Testis (tissue), 3 donors: Measurements from ENCODE around the gene ZNRF2. TPM values are rescaled to one million over a fixed set of nuclear protein-coding genes. Genes with fewer than 3 reads are reported as not detected.

Experiments used
- DNase-seq: peaks from one replicate; pipeline ENCODE4 v3.0.0-alpha.2; 2019
- H3K27ac ChIP-seq, 2 donors: fragments of 200-600 bp; sonication (generic); one replicate each; pipeline ENCODE4 v1.5.1; 2019
- H3K27me3 ChIP-seq: fragments of 200-600 bp; sonication (generic); one replicate; pipeline ENCODE4 v1.5.1; 2019
- H3K36me3 ChIP-seq: fragments of 200-600 bp; sonication (generic); one replicate; pipeline ENCODE4 v1.5.1; 2017; ENCODE audit warnings: low read depth; ENCODE audit errors: missing control alignments
- H3K4me1 ChIP-seq: fragments of 200-600 bp; sonication (generic); one replicate; pipeline ENCODE4 v1.5.1; 2019
- H3K4me3 ChIP-seq, 2 donors: fragments of 200-600 bp; sonication (generic); one replicate each; pipeline ENCODE4 v1.5.1; 2017 to 2019
- H3K9me3 ChIP-seq: fragments of 200-600 bp; sonication (generic); one replicate; pipeline ENCODE4 v1.5.1; 2017
- CTCF ChIP-seq, 3 experiments: fragments of 450-650 bp in 2 of 3; fragments of 200-600 bp in 1 of 3; sonication (generic) in 1 of 3; IDR thresholded peaks; one replicate each; pipeline ENCODE4 v1.5.1; 2016 to 2019; ENCODE audit warnings: antibody characterized with exemption in 3 of 3, mild to moderate bottlenecking in 2 of 3, moderate library complexity in 1 of 3
- POLR2A ChIP-seq: fragments of 450-650 bp; IDR thresholded peaks from one replicate; pipeline ENCODE4 v1.6.1; 2017; ENCODE audit warnings: antibody characterized with exemption, mild to moderate bottlenecking, moderate library complexity
- WGBS, 2 donors: methylation state at CpG; one replicate each; pipeline ENCODE4 v1.1.5; 2018; 5-methylcytosine and 5-hydroxymethylcytosine counted together
- intact Hi-C: fragments of 100-400 bp; cut with DNase I; formaldehyde crosslinking; loops from one replicate; pipeline ENCODE4 v1.15.1; 2023; ENCODE audit warnings: low total_unique reads
- polyA plus RNA-seq: library from polyadenylated mRNA; stranded (reverse); fragments of 350-450 nt; fragmentation: Illumina TruSeq; extraction: RNeasy Lipid Tissue Mini Kit (QIAGEN cat#74804); gene quantifications from one replicate; pipeline ENCODE4 v1.2.3, GENCODE V29; 2014; ENCODE audit warnings: low read depth, low replicate concordance; ENCODE audit not compliant: insufficient read depth
- total RNA-seq, 2 donors: library from RNA; depleted of rRNA; stranded (reverse); fragments of >200 nt; gene quantifications; one replicate each; pipeline ENCODE4 v1.2.3, GENCODE V29; 2016

Gene ZNRF2
- total and polyA plus RNA-seq, 3 donors from 2014 or later = 38.4 to 65.0 (median 53.0) TPM

GRCh38 chr7:30279653-30279904 is 4.8 kb upstream of the ZNRF2 start:
- H3K27ac ChIP-seq = no peak overlapping the region
- no peak for DNase-seq
- intact Hi-C loops = loop anchor here (5.0 kb wide), 1 partner anchor 133 kb away; no protein-coding TSS in a partner anchor
- H3K4me1 ChIP-seq = no peaks in the 10 kb centered on the region
- H3K27me3 ChIP-seq = no peaks in the 10 kb centered on the region
- H3K9me3 ChIP-seq = no peaks in the 10 kb centered on the region
- WGBS, 2 donors = 64 to 82% methylated on average over 2 of the region's 2 CpGs
- TF ChIP-seq CTCF (IDR thresholded peaks at IDR 0.05) = no peak
- no peak for TF ChIP-seq POLR2A
- H3K36me3 ChIP-seq = no peaks in the 10 kb centered on the region
- H3K4me3 ChIP-seq = no peak overlapping the region

- WGBS, 2 donors = 94 to 95% methylated on average over 1 of the region's 1 CpG
- intact Hi-C loops = no loop called here
- no peak for TF ChIP-seq CTCF (IDR thresholded peaks at IDR 0.05)
- TF ChIP-seq POLR2A = no peak
Observed at GRCh38 chr7:30280631-30281030, 3.8 kb upstream of the ZNRF2 start.

GRCh38 chr7:30281263-30281662 is 3.1 kb upstream of the ZNRF2 start:
- no peak for DNase-seq
- Histone ChIP-seq H3K4me3 (no peak overlapping the region), H3K36me3 (no peaks in the 10 kb centered on the region), H3K27me3 (no peaks in the 10 kb centered on the region), H3K27ac (no peak overlapping the region), H3K9me3 (no peaks in the 10 kb centered on the region), H3K4me1 (no peaks in the 10 kb centered on the region)
- intact Hi-C loops = no loop called here
- whole genome bisulfite sequencing, 2 donors = 59 to 94% methylated on average over 1 of the region's 1 CpG
- no peak for TF ChIP-seq CTCF (IDR thresholded peaks at IDR 0.05)

More at GRCh38 chr7:30280631-30281030, 3.8 kb upstream of the ZNRF2 start:
- no peaks in the 10 kb centered on the region for H3K9me3 ChIP-seq
- DNase-seq = no peak
- no peaks in the 10 kb centered on the region for H3K36me3 ChIP-seq
- H3K27ac ChIP-seq = no peak overlapping the region
- H3K4me1 ChIP-seq = no peaks in the 10 kb centered on the region
- no peaks in the 10 kb centered on the region for H3K27me3 ChIP-seq
- H3K4me3 ChIP-seq = no peak overlapping the region

- intact Hi-C loops = no loop called here
- TF ChIP-seq POLR2A (no peak), CTCF (IDR thresholded peaks at IDR 0.05) (no peak)
- no peaks in the 10 kb centered on the region for H3K4me1 ChIP-seq
- no peaks in the 10 kb centered on the region for H3K36me3 ChIP-seq
- H3K4me3 ChIP-seq = no peak overlapping the region
- no peak overlapping the region for H3K27ac ChIP-seq
- H3K9me3 ChIP-seq = no peaks in the 10 kb centered on the region
- no peaks in the 10 kb centered on the region for H3K27me3 ChIP-seq
- WGBS, 2 donors = 88 to 89% methylated on average over 2 of the region's 2 CpGs
- DNase-seq = no peak
Observed at GRCh38 chr7:30281791-30282190, 2.6 kb upstream of the ZNRF2 start.

- Histone ChIP-seq H3K36me3 (no peaks in the 10 kb centered on the region), H3K9me3 (no peaks in the 10 kb centered on the region), H3K4me1 (no peaks in the 10 kb centered on the region), H3K27ac (no peak overlapping the region), H3K4me3 (no peak overlapping the region), H3K27me3 (no peaks in the 10 kb centered on the region)
- 70 to 79% methylated on average over 3 of the region's 3 CpGs for WGBS, 2 donors
- DNase-seq = no peak
- intact Hi-C loops = no loop called here
- no peak for TF ChIP-seq POLR2A
- no peak for TF ChIP-seq CTCF (IDR thresholded peaks at IDR 0.05)
Observed at GRCh38 chr7:30282735-30283134, 1.7 kb upstream of the ZNRF2 start.
